ENCODE data around the gene FOXRED2.

GRCh38 chr22:36440429-36441002, 66.3 kb downstream of the FOXRED2 start:
- TF ChIP-seq CTCF (conservative IDR thresholded peaks at IDR 0.05 in 1 of 2, IDR thresholded peaks at IDR 0.05 in 1 of 2; ENCODE audit: low read depth in 1 of 2, low read length in 2 of 2) (no peak), EZH2 (IDR thresholded peaks at IDR 0.05; ENCODE audit: low read length, missing control alignments) (no peak)
